ENCODE data around the gene MOGAT2.
A peak's percentile ranks its signal among the peaks of the same experiment; 100 is the strongest.
"Not testable (repeated sequence)": the region's sequence is repeated elsewhere in the genome, so short reads cannot be mapped to it uniquely, and the experiment has no call there.

The MOGAT2 gene

GRCh38 chr11:75717608-75718418 is at the start of gene MOGAT2:
MOGAT2 (plus strand) TSS chr11:75717838; CDS start chr11:75717889, 51 bp downstream.
- no peak for DNase-seq

GRCh38 chr11:75668451-75669297 is 49.0 kb upstream of the MOGAT2 start, which contains the start of gene MAP6:
MAP6 (minus strand) TSS chr11:75669038; CDS start chr11:75668369, 669 bp downstream.
- DNase-seq: no peak

- peak; percentile 46 for DNase-seq
Observed at GRCh38 chr11:75673977-75674582, 43.6 kb upstream of the MOGAT2 start.

DNA sequence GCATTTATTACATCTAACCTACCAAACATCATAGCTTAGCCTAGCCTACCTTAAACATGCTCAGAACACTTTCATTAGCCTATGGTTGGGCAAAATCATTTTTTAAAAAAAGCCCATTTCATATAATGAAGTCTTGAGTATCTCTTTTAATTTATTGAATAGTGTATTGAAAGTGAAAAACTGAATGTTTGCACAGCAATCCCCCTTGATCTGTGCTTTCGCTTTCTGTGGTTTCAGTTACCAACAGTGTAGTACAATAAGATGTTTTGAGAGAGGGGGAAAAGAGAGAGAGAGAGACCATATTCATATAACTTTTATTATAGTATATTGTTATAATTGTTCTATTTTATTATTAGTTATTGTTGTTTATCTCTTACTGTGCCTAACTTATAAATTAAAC is 40.4 kb upstream of the MOGAT2 start:
- DNase-seq: no peak

- DNase-seq: no peak
Observed at GRCh38 chr11:75677909-75678308, 39.7 kb upstream of the MOGAT2 start.

DNA sequence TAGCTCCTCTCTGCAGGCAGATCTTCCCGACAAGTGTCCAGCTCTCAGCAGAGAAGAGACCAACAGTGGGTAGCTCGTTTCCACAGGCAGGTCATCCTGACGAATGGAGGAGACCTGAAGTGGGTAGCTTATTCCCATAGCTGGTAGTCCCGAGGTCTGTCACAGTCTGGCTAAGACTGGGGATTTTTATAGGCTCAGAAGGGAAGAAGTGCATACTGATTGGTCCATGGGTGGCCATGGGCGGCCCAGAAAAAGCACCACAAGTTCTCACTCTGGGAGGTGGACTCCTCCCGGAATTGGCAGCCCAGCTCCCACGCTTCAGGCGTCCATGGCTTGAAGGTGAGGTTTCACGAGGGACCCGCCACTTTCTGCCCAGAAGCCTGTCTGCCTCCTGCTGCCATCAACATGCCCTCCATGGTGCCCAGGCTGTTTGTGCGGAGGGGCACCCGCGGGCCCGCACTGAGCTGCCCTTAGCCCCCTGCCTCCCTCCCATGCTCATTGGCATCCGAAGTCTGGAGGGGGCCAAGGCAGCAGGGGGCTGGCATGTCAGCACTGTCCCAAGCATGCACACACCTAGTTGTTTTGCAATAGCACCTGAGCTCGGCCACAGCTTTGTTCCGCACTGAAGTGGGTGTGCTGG is 38.9 kb upstream of the MOGAT2 start:
- DNase-seq: no peak

DNA sequence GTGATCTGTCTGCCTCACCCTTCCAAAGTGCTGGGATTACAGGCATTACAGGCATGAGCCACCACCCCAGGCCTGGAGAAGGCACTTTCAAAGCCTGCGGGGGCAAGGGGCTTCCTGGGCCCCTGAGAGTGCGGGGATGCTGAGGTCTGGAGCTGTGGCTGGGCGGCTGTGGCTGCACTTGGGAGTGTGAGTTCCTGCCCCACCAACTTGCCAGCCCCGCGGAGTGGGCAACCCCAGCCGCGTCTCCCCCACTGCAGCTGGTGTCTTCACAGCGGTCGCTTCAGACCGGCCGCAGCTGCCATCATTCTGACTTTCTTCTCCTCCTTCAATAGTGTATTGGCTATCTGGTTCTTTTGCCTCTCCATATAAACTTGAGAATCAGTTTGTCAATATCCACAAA is 38.1 kb upstream of the MOGAT2 start:
- no peak for DNase-seq

GRCh38 chr11:75683856-75684255 is 33.8 kb upstream of the MOGAT2 start:
- DNase-seq: not testable (repeated sequence)

GRCh38 chr11:75689863-75690609 is 27.6 kb upstream of the MOGAT2 start:
- no peak for DNase-seq

- DNase-seq: no peak
Observed at GRCh38 chr11:75691804-75692203, 25.8 kb upstream of the MOGAT2 start.

- DNase-seq: no peak
Observed at GRCh38 chr11:75697906-75698581, 19.6 kb upstream of the MOGAT2 start.

- no peak for DNase-seq
Observed at GRCh38 chr11:75700940-75701339, 16.7 kb upstream of the MOGAT2 start.

GRCh38 chr11:75703695-75704237 is 13.9 kb upstream of the MOGAT2 start:
- DNase-seq: no peak

GRCh38 chr11:75705541-75705940 is 12.1 kb upstream of the MOGAT2 start:
- DNase-seq: no peak

DNA sequence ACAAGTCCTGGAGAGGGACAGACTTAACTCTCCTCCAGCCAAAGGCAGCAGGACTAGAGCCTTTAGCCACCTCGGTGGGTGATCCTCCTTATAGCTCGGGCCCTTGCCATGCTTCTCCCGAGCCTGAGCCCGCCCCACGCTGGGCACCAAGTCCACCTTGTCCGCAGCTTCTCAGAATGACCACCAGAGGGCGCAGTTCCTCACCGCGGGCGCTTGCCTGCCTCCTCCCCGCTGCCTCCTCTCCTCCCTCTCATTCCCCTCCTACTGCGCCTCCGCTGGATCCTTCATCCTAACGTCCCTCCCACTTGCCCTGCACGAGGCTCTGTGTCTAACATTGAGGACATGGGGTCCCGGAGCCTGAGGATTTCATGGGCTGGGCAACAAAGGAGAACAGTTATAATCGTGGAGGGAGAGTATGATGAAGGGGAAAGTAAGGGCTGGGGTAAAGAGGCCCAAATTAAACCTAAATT is 11.3 kb upstream of the MOGAT2 start:
- peak; percentile 44 for DNase-seq

GRCh38 chr11:75714211-75714610 is 3.4 kb upstream of the MOGAT2 start:
- DNase-seq: no peak

DNA sequence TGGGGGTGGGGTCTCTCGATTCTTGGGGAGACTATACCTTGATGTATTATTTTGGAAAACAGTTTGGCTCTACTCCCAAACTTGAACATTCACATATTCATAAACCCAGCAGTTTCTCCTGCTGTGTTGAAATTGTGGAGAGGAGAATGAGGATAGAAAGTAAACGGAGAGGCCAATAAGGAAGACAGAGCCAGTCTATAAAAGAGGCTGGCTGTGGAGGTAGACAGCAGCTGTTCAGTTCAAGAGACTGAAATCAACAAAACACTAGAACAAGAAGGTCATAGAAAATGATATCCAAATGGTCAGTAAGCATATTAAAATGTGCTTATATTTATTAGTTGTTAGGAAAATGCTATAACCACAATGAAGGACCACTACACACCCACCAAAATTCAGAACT is 1.9 kb upstream of the MOGAT2 start:
- no peak for DNase-seq

DNA sequence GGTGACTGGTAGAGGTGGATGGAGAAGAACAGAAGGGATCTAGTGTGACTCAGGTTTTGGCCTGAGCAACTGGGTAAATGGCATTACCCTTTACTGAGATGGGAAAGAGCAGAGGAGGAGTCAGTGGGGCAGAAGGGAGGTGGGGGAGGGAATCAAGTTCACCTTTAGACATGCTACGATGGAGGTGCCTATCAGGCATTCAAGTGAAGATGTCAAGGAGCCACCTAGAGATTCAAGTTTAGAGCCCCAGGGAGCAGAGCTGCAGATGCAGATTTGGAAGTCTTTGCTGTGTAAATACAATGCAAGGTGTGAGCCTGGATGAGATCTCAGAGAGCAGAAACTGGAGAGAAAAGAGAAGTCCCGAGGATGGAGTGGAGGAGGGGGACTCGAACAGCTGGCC is 979 bp upstream of the MOGAT2 start:
- DNase-seq: no peak

GRCh38 chr11:75718419-75719339 is 1.0 kb downstream of the MOGAT2 start:
- DNase-seq: no peak
